CD14-positive monocyte (primary cell): ENCODE data around the gene IKZF3. TPM values are rescaled to one million over a fixed set of nuclear protein-coding genes. Genes with fewer than 3 reads are reported as not detected.
A peak's percentile ranks its signal among the peaks of the same experiment; 100 is the strongest.

ENCODE experiments used
- DNase-seq, 3 donors: peaks; one replicate each; pipeline ENCODE4 v3.0.0-alpha.2; 2011 to 2022
- H2AFZ ChIP-seq: 2 replicates; pipeline ENCODE4 v1.6.0; 2012; ENCODE audit warnings: mild to moderate bottlenecking, low read depth, low read length, inconsistent platforms; ENCODE audit not compliant: insufficient read depth, poor library complexity, severe bottlenecking
- H3K27ac ChIP-seq, 2 donors: 1 replicate in 1 of 2; 2 replicates in 1 of 2; pipeline ENCODE4 v1.5.1; 2012 to 2013; ENCODE audit warnings: low read length in 2 of 2, control low read depth in 1 of 2, inconsistent platforms in 1 of 2, low read depth in 1 of 2, mild to moderate bottlenecking in 1 of 2
- H3K27me3 ChIP-seq, 2 donors: one replicate each; pipeline versions ENCODE4 v1.6.0 to v1.6.1; 2011 to 2013; ENCODE audit warnings: low read length in 2 of 2; ENCODE audit not compliant: control insufficient read depth in 2 of 2, insufficient read depth in 2 of 2
- H3K36me3 ChIP-seq, 2 donors: replicated peaks in 1 of 2; 1 replicate in 1 of 2; 2 replicates in 1 of 2; pipeline versions ENCODE4 v1.5.1 to v1.6.1; 2012 to 2013; ENCODE audit warnings: low read length in 2 of 2, control low read depth in 1 of 2, inconsistent platforms in 1 of 2, mild to moderate bottlenecking in 1 of 2; ENCODE audit not compliant: insufficient read depth in 2 of 2, control insufficient read depth in 1 of 2
- H3K4me1 ChIP-seq, 2 donors: 1 replicate in 1 of 2; 2 replicates in 1 of 2; pipeline versions ENCODE4 v1.5.1 to v1.6.1; 2012 to 2013; ENCODE audit warnings: low read length in 2 of 2, control low read depth in 1 of 2, inconsistent platforms in 1 of 2, mild to moderate bottlenecking in 1 of 2, moderate library complexity in 1 of 2; ENCODE audit not compliant: insufficient read depth in 2 of 2, control insufficient read depth in 1 of 2
- H3K4me2 ChIP-seq: replicated peaks from 2 replicates; pipeline ENCODE3; 2012; ENCODE audit warnings: low read length, moderate library complexity, mild to moderate bottlenecking; ENCODE audit not compliant: poor library complexity, severe bottlenecking; ENCODE audit errors: extremely low read depth
- H3K4me3 ChIP-seq, 3 experiments: fragments of 200-600 bp in 1 of 3; sonication (generic) in 1 of 3; replicated peaks in 1 of 3; 1 replicate in 2 of 3; 2 replicates in 1 of 3; pipeline ENCODE4 v1.5.1; 2011 to 2013; ENCODE audit warnings: low read length in 3 of 3, mild to moderate bottlenecking in 3 of 3, control low read depth in 2 of 3, low read depth in 2 of 3, inconsistent platforms in 1 of 3, moderate library complexity in 1 of 3
- H3K79me2 ChIP-seq: 2 replicates; pipeline ENCODE4 v1.6.0; 2012; ENCODE audit warnings: mild to moderate bottlenecking, control low read depth, inconsistent platforms, low read length, moderate library complexity; ENCODE audit not compliant: insufficient read depth
- H3K9ac ChIP-seq: 2 replicates; pipeline ENCODE4 v1.6.0; 2017; ENCODE audit warnings: low read length, mild to moderate bottlenecking; ENCODE audit not compliant: insufficient read depth, poor library complexity, severe bottlenecking
- H3K9me3 ChIP-seq, 2 donors: replicated peaks in 1 of 2; 1 replicate in 1 of 2; 2 replicates in 1 of 2; pipeline versions ENCODE4 v1.5.1 to v1.6.1; 2012 to 2013; ENCODE audit warnings: low read length in 2 of 2, control low read depth in 1 of 2; ENCODE audit not compliant: control insufficient read depth in 1 of 2, insufficient read depth in 1 of 2
- H4K20me1 ChIP-seq: 2 replicates; pipeline ENCODE4 v1.6.0; 2012; ENCODE audit warnings: mild to moderate bottlenecking, low read length, control low read depth, moderate library complexity; ENCODE audit not compliant: insufficient read depth
- H3K27ac Mint-ChIP-seq, 7 donors: one replicate each; pipeline ENCODE4 v1.8.0; 2020; ENCODE audit warnings: mild to moderate bottlenecking in 7 of 7, mixed read lengths in 7 of 7, moderate library complexity in 6 of 7, inconsistent platforms in 2 of 7
- H3K27me3 Mint-ChIP-seq, 3 donors: one replicate each; pipeline ENCODE4 v1.8.0; 2021 to 2022; ENCODE audit warnings: low read depth in 3 of 3, mild to moderate bottlenecking in 3 of 3, mixed read lengths in 3 of 3, moderate library complexity in 3 of 3, inconsistent platforms in 1 of 3
- H3K36me3 Mint-ChIP-seq, 2 donors: one replicate each; pipeline ENCODE4 v1.8.0; 2020; ENCODE audit warnings: mixed read lengths in 2 of 2, inconsistent platforms in 1 of 2, mild to moderate bottlenecking in 1 of 2
- H3K4me1 Mint-ChIP-seq: one replicate; pipeline ENCODE4 v1.8.0; 2020; ENCODE audit warnings: mild to moderate bottlenecking, mixed read lengths
- H3K4me3 Mint-ChIP-seq, 2 donors: one replicate each; pipeline ENCODE4 v1.8.0; 2020; ENCODE audit warnings: mild to moderate bottlenecking in 2 of 2, mixed read lengths in 2 of 2, moderate library complexity in 1 of 2
- H3K9me3 Mint-ChIP-seq, 7 donors: one replicate each; pipeline ENCODE4 v1.8.0; 2020 to 2022; ENCODE audit warnings: mixed read lengths in 7 of 7, mild to moderate bottlenecking in 6 of 7, moderate library complexity in 6 of 7, inconsistent platforms in 2 of 7
- CTCF ChIP-seq: fragments of 200-600 bp; IDR thresholded peaks from one replicate; pipeline ENCODE4 v1.8.0; 2022; ENCODE audit warnings: antibody characterized with exemption, mild to moderate bottlenecking
- WGBS: methylation state at CpG from one replicate; pipeline ENCODE4 v1.1.5; 2013; ENCODE audit warnings: missing lambda C conversion rate; ENCODE audit not compliant: insufficient coverage; 5-methylcytosine and 5-hydroxymethylcytosine counted together
- intact Hi-C, 2 donors: fragments of 100-400 bp; cut with micrococcal nuclease; formaldehyde crosslinking; loops; one replicate each; pipeline versions ENCODE4 v1.15.0 to v1.15.1; 2023
- polyA plus RNA-seq, 3 donors: library from polyadenylated mRNA; depleted of rRNA in 1 of 3; unstranded in 2 of 3; stranded (reverse) in 1 of 3; fragments of 300-500 nt in 2 of 3; fragments of >200 nt in 1 of 3; fragmentation: Illumina TruSeq in 2 of 3; gene quantifications; 1 replicate in 2 of 3; 2 replicates in 1 of 3; pipeline ENCODE4 v1.2.3, GENCODE V29; 2012 to 2021

Gene IKZF3
- polyA plus RNA-seq, 3 donors = 0.05 to 0.15 (median 0.05) TPM

DNA sequence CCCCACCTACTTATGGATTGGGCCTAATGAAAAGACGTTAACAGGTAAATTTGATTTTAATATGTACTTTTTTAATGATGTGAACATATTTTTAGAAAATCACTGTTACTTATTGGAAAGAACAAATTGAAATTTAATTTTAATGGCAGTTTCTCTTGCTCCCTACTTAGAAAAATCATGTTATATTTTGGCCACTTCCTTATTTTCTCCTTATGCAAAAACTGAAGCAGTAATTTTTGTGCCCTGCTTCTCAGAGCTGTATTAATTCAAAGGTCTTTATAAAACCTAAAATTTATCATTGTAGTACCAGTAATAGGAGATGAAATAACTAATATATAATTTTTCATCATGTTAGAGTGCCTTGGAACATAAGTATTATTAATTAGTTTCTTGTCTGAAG lies 6.7 kb upstream of the IKZF3 start:
- peaks cover 9 to 34% of the 10 kb centered on the region in 2 donors for H3K27me3 ChIP-seq
- WGBS = no CpG with 5 or more reads among the region's 1 CpG
- no peak overlapping the region for H3K9ac ChIP-seq
- no peak overlapping the region for H3K4me3 ChIP-seq
- no peak overlapping the region for H2AFZ ChIP-seq
- H3K27me3 Mint-ChIP-seq = peaks cover 35 to 43% (median 39%) of the 10 kb centered on the region in 3 donors
- DNase-seq = no peak
- H3K79me2 ChIP-seq = no peaks in the 10 kb centered on the region
- H3K4me1 ChIP-seq = peaks cover 6 to 7% of the 10 kb centered on the region in 2 donors
- H3K4me1 Mint-ChIP-seq = peaks cover 12% of the 10 kb centered on the region
- H4K20me1 ChIP-seq = no peaks in the 10 kb centered on the region
- peaks cover 12 to 16% of the 10 kb centered on the region in 2 donors for H3K9me3 ChIP-seq
- TF ChIP-seq CTCF = no peak
- H3K4me3 Mint-ChIP-seq = no peak overlapping the region
- H3K27ac Mint-ChIP-seq = no peak overlapping the region
- intact Hi-C loops = no loop called here
- peaks cover 0 to 5% of the 10 kb centered on the region in 2 donors for H3K36me3 Mint-ChIP-seq
- H3K27ac ChIP-seq = no peak overlapping the region
- H3K9me3 Mint-ChIP-seq = peaks cover 12 to 24% (median 15%) of the 10 kb centered on the region in 7 donors
- no peaks in the 10 kb centered on the region for H3K36me3 ChIP-seq
- H3K4me2 ChIP-seq = no peak overlapping the region

- Mint-ChIP-seq H3K4me1 (peaks cover 33% of the 10 kb centered on the region), H3K9me3 (peaks cover 12 to 24% (median 19%) of the 10 kb centered on the region in 7 donors), H3K27me3 (peaks cover 45 to 52% (median 45%) of the 10 kb centered on the region in 3 donors), H3K27ac (no peak overlapping the region), H3K36me3 (peaks cover 0 to 10% of the 10 kb centered on the region in 2 donors), H3K4me3 (peak overlapping the region in 1 of 2 donors; percentile 75)
- Histone ChIP-seq H3K4me2 (no peak overlapping the region), H3K4me1 (peaks cover 28 to 30% of the 10 kb centered on the region in 2 donors), H3K9me3 (peaks cover 12 to 16% of the 10 kb centered on the region in 2 donors), H4K20me1 (no peaks in the 10 kb centered on the region), H3K79me2 (no peaks in the 10 kb centered on the region), H3K27ac (no peak overlapping the region), H3K9ac (no peak overlapping the region), H3K27me3 (peaks cover 22 to 44% of the 10 kb centered on the region in 2 donors), H3K36me3 (no peaks in the 10 kb centered on the region), H3K4me3 (no peak overlapping the region), H2AFZ (no peak overlapping the region)
- intact Hi-C loops = no loop called here
- no peak for DNase-seq
- WGBS = 70% methylated on average over 16 of the region's 17 CpGs
- TF ChIP-seq CTCF = no peak
These were observed 4.4 kb upstream of the IKZF3 start for GRCh38 chr17:39868554-39868942.
